Ishikawa (cell line): ENCODE results near the gene KIF1C.

Experiments
- CEBPB ChIP-seq: IDR thresholded peaks from 2 replicates; pipeline ENCODE4 v1.6.1; 2012
- CREB1 ChIP-seq: IDR thresholded peaks from 2 replicates; pipeline ENCODE4 v1.6.1; 2012; ENCODE audit warnings: low read depth
- EP300 ChIP-seq: IDR thresholded peaks from 2 replicates; pipeline ENCODE4 v1.6.1; 2012; ENCODE audit warnings: borderline replicate concordance
- TEAD4 ChIP-seq: IDR thresholded peaks from 2 replicates; pipeline ENCODE4 v1.6.1; 2012
- TF ChIP-seq, protein P1 (sequence below): IDR thresholded peaks from 2 replicates; pipeline ENCODE4 v1.6.1; 2012; ENCODE audit warnings: low read depth, mild to moderate bottlenecking

DNA sequence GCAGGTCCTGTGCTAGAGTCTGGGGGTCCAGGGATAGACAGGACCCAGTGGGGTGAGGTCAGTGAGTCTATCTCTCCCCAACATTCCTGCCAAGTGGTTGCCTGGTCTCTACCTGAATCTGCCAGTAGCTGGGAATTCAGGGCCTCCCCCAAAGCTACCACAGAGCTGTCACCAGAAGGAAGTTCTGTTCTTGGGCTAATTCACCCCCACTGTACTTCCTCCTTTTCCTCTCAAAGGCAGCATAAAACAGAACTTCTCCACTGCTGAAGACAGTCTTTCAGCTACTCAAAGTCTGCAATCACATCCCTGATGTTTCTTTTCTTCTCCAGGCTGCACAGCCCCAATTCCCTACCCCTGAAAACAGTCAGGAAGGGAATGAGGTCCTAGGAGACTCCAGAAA, 19.0 kb upstream of the KIF1C start:
- TF ChIP-seq, protein P1, sequence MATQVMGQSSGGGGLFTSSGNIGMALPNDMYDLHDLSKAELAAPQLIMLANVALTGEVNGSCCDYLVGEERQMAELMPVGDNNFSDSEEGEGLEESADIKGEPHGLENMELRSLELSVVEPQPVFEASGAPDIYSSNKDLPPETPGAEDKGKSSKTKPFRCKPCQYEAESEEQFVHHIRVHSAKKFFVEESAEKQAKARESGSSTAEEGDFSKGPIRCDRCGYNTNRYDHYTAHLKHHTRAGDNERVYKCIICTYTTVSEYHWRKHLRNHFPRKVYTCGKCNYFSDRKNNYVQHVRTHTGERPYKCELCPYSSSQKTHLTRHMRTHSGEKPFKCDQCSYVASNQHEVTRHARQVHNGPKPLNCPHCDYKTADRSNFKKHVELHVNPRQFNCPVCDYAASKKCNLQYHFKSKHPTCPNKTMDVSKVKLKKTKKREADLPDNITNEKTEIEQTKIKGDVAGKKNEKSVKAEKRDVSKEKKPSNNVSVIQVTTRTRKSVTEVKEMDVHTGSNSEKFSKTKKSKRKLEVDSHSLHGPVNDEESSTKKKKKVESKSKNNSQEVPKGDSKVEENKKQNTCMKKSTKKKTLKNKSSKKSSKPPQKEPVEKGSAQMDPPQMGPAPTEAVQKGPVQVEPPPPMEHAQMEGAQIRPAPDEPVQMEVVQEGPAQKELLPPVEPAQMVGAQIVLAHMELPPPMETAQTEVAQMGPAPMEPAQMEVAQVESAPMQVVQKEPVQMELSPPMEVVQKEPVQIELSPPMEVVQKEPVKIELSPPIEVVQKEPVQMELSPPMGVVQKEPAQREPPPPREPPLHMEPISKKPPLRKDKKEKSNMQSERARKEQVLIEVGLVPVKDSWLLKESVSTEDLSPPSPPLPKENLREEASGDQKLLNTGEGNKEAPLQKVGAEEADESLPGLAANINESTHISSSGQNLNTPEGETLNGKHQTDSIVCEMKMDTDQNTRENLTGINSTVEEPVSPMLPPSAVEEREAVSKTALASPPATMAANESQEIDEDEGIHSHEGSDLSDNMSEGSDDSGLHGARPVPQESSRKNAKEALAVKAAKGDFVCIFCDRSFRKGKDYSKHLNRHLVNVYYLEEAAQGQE, result no peak
- TF ChIP-seq CREB1 (no peak), CEBPB (no peak), EP300 (no peak), TEAD4 (no peak)
